Thymus (tissue), 11 donors: Measurements from ENCODE around the gene C7orf33. TPM values are rescaled to one million over a fixed set of nuclear protein-coding genes. Genes with fewer than 3 reads are reported as not detected.
"Not testable (repeated sequence)": the region's sequence is repeated elsewhere in the genome, so short reads cannot be mapped to it uniquely, and the experiment has no call there.

Source experiments
- DNase-seq, 9 donors: peaks; one replicate each; pipeline ENCODE4 v3.0.0-alpha.2; 2013; ENCODE audit warnings: low spot score in 9 of 9, low read depth in 6 of 9, missing footprints in 1 of 9
- H3K27ac ChIP-seq, 2 donors: one replicate each; pipeline ENCODE4 v1.5.1; 2013; ENCODE audit warnings: control low read depth in 1 of 2, low read depth in 1 of 2, low read length in 1 of 2, mild to moderate bottlenecking in 1 of 2, moderate library complexity in 1 of 2
- H3K27me3 ChIP-seq, 2 donors: one replicate each; pipeline ENCODE4 v1.5.1; 2013; ENCODE audit warnings: low read length in 1 of 2; ENCODE audit not compliant: control insufficient read depth in 2 of 2, insufficient read depth in 1 of 2
- H3K36me3 ChIP-seq, 2 donors: one replicate each; pipeline ENCODE4 v1.5.1; 2013; ENCODE audit warnings: low read length in 1 of 2, mild to moderate bottlenecking in 1 of 2, moderate library complexity in 1 of 2; ENCODE audit not compliant: control insufficient read depth in 2 of 2, insufficient read depth in 2 of 2
- H3K4me1 ChIP-seq, 2 donors: one replicate each; pipeline ENCODE4 v1.5.1; 2013; ENCODE audit warnings: low read length in 2 of 2; ENCODE audit not compliant: control insufficient read depth in 2 of 2, insufficient read depth in 2 of 2
- H3K4me3 ChIP-seq, 2 donors: one replicate each; pipeline ENCODE4 v1.5.1; 2013; ENCODE audit warnings: low read length in 2 of 2, control low read depth in 1 of 2, mild to moderate bottlenecking in 1 of 2
- H3K9me3 ChIP-seq, 2 donors: one replicate each; pipeline ENCODE4 v1.5.1; 2013; ENCODE audit warnings: low read length in 1 of 2, mild to moderate bottlenecking in 1 of 2; ENCODE audit not compliant: control insufficient read depth in 2 of 2, insufficient read depth in 1 of 2
- WGBS: extraction: QIAGEN DNeasy Blood & Tissue Kit; methylation state at CpG from one replicate; pipeline ENCODE4 v1.1.7; 2013; 5-methylcytosine and 5-hydroxymethylcytosine counted together
- polyA plus RNA-seq: library from polyadenylated mRNA; stranded (reverse); fragments of 200-250 nt; gene quantifications from one replicate; pipeline ENCODE4 v1.2.3, GENCODE V29; 2013
- total RNA-seq: library from RNA; stranded (reverse); fragments of 120-200 nt; gene quantifications from one replicate; pipeline ENCODE4 v1.2.4, GENCODE V29; 2013
- donor health status: healthy.

C7orf33 gene
- total and polyA plus RNA-seq, 2 donors = not detected

GRCh38 chr7:148572067-148572522 is 18.5 kb upstream of the C7orf33 start:
- no peak for DNase-seq
- Histone ChIP-seq H3K36me3 (no peaks in the 10 kb centered on the region), H3K27me3 (no peaks in the 10 kb centered on the region), H3K4me1 (no peaks in the 10 kb centered on the region), H3K27ac (no peak overlapping the region), H3K9me3 (no peaks in the 10 kb centered on the region), H3K4me3 (no peak overlapping the region)
- 98% methylated on average over 9 of the region's 9 CpGs for WGBS

DNA sequence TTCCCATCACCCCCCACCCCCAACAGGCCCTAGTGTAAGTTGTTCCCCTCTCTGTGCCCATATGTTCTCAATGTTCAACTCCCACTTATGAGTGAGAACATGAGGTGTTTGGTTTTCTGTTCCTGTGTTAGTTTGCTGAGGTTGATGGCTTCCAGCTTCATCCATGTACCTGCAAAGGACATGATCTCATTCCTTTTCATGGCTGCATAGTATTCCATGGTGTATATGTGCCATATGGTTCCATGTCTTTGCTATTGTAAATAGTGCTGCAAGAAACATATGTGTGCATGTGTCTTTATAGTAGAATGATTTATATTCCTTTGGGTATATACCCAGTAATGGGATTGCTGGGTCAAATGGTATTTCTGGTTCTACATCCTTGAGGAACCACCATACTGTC is 17.0 kb upstream of the C7orf33 start:
- not testable (repeated sequence) for H3K9me3 ChIP-seq, H3K4me3 ChIP-seq, H3K27ac ChIP-seq, DNase-seq, H3K4me1 ChIP-seq, H3K36me3 ChIP-seq, H3K27me3 ChIP-seq

DNA sequence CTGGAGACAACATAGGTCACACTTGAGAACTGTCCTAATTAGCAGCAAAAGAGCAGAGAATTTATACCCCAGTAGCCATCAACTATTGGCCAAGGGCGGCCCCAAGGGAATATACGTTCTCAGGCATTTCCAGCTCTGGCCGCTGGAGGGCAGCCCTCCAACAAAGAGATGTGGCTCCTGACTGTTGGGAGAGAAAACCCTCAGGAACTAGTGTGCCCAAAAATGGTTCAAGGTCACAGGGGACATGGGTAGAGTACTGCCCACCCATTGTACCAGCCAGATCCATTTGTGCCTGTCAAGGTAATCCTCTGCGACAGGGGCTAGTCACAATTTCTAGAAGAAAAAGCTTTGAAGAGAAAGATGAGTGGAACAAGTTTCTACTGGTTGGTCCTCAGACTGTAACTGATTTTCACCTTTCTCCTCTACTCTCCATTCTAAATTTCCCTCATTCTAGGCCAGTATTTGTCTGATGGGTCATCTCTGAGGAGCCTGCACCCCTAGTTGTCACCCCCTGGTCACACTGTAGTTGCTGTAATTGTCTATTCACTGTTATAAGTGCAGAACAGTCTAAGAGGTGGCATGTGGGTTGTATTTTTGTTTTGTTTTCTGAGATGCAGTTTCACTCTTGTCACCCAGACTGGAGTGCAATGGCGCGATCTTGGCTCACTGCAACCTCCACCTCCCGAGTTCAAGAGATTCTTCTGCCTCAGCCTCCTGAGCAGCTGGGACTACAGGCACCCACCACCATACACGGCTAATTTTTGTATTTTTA is 14.7 kb upstream of the C7orf33 start:
- H3K9me3 ChIP-seq = no peaks in the 10 kb centered on the region
- H3K27me3 ChIP-seq = no peaks in the 10 kb centered on the region
- no peak overlapping the region for H3K27ac ChIP-seq
- no peaks in the 10 kb centered on the region for H3K36me3 ChIP-seq
- 56% methylated on average over 8 of the region's 8 CpGs for WGBS
- no peaks in the 10 kb centered on the region for H3K4me1 ChIP-seq
- DNase-seq = peak; percentile 33 to 78 (median 56)
- no peak overlapping the region for H3K4me3 ChIP-seq

GRCh38 chr7:148579366-148579765 is 11.2 kb upstream of the C7orf33 start:
- no peaks in the 10 kb centered on the region for H3K4me1 ChIP-seq
- H3K4me3 ChIP-seq = no peak overlapping the region
- H3K27me3 ChIP-seq = no peaks in the 10 kb centered on the region
- no peaks in the 10 kb centered on the region for H3K9me3 ChIP-seq
- no peak overlapping the region for H3K27ac ChIP-seq
- H3K36me3 ChIP-seq = no peaks in the 10 kb centered on the region
- WGBS = 97% methylated on average over 4 of the region's 4 CpGs
- no peak for DNase-seq

DNA sequence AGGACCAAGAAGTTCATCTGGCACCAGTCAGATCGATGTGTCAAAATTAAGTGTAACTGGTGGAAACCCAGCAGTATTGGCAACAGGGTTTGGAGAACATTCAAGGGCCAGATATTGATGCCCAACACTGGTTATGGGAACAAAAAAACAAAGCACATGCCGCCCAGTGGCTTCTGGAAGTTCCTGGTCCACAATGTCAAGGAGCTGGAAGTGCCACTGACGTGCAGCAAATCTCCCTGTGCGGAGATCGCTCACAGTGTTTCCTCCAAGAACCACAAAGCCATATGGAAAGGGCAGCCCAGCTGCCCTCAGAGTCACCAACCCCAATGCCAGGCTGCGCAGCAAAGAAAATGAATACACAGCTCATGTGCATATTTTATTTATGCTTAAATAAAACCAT is 10.1 kb upstream of the C7orf33 start:
- WGBS = 98% methylated on average over 6 of the region's 6 CpGs

DNA sequence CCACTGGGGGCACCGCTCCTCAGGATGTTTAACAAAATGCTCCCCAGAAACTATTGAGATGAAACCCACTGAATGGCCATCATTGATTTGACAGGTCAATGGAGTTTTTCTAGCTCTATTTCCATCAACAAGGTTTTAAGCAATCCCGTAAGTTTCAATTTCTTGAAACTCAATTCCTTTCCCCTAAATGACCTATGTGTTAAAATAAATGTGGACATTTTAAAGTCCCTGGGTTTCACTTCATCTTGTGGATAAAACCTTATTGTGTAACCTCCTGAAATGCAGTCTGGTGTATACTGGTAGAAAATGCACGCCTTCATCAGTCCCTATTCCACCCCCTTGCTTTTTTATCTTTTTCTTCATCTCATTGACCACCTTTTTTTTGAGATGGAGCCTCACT is 8.9 kb upstream of the C7orf33 start:
- WGBS = 96% methylated on average over 3 of the region's 3 CpGs
- H3K4me1 ChIP-seq = no peaks in the 10 kb centered on the region
- H3K9me3 ChIP-seq = no peaks in the 10 kb centered on the region
- H3K4me3 ChIP-seq = no peak overlapping the region
- H3K36me3 ChIP-seq = no peaks in the 10 kb centered on the region
- no peaks in the 10 kb centered on the region for H3K27me3 ChIP-seq
- DNase-seq = no peak
- no peak overlapping the region for H3K27ac ChIP-seq

More for the DNA sequence above, 10.1 kb upstream of the C7orf33 start:
- Histone ChIP-seq H3K4me1 (no peaks in the 10 kb centered on the region), H3K4me3 (no peak overlapping the region), H3K27me3 (no peaks in the 10 kb centered on the region), H3K27ac (no peak overlapping the region), H3K9me3 (no peaks in the 10 kb centered on the region), H3K36me3 (no peaks in the 10 kb centered on the region)
- DNase-seq = no peak

- Histone ChIP-seq H3K9me3 (no peaks in the 10 kb centered on the region), H3K27ac (no peak overlapping the region), H3K4me3 (no peak overlapping the region), H3K4me1 (no peaks in the 10 kb centered on the region), H3K36me3 (no peaks in the 10 kb centered on the region), H3K27me3 (no peaks in the 10 kb centered on the region)
- DNase-seq = no peak
- WGBS = 64% methylated on average over 5 of the region's 5 CpGs
Measured at GRCh38 chr7:148584154-148584827, 6.3 kb upstream of the C7orf33 start.

- no peak overlapping the region for H3K4me3 ChIP-seq
- no peaks in the 10 kb centered on the region for H3K27me3 ChIP-seq
- H3K9me3 ChIP-seq = no peaks in the 10 kb centered on the region
- WGBS = 98% methylated on average over 7 of the region's 7 CpGs
- no peaks in the 10 kb centered on the region for H3K36me3 ChIP-seq
- DNase-seq = no peak
- H3K4me1 ChIP-seq = no peaks in the 10 kb centered on the region
- no peak overlapping the region for H3K27ac ChIP-seq
Measured at GRCh38 chr7:148585399-148585798, 5.2 kb upstream of the C7orf33 start.

DNA sequence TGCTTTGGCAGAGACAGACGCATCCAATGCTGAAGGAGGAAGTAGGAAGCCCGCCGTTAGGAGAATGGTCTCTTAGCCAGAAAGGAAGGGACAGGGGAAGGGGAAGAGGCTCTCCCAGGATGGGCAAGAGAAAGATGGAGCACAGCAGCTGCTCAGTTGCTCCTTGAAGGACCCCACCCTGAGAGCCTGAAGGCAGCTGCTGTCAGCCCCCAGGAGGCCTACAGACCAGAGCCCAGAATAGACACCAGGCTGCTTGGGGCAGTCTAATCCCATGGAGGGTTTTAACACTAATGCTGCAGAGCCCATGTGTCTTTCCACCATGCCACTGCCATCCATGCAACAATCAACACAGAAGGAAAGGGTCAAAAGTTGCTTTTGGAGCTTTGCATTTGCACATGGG is 3.5 kb upstream of the C7orf33 start:
- Histone ChIP-seq H3K36me3 (no peaks in the 10 kb centered on the region), H3K4me1 (no peaks in the 10 kb centered on the region), H3K27ac (no peak overlapping the region), H3K4me3 (no peak overlapping the region), H3K9me3 (no peaks in the 10 kb centered on the region), H3K27me3 (no peaks in the 10 kb centered on the region)
- DNase-seq = no peak
- WGBS = 78% methylated on average over 3 of the region's 3 CpGs
